Fibroblast of lung (primary cell): Measurements from ENCODE around the gene NRG2.

Experiments used
- CTCF ChIP-seq, 2 donors: IDR thresholded peaks in 1 of 2; conservative IDR thresholded peaks in 1 of 2; 1 replicate in 1 of 2; 2 replicates in 1 of 2; pipeline ENCODE4 v1.5.1; 2011 to 2012; ENCODE audit warnings: low read length in 2 of 2, control low read depth in 1 of 2, inconsistent platforms in 1 of 2, low read depth in 1 of 2, mild to moderate bottlenecking in 1 of 2
- EZH2 ChIP-seq: IDR thresholded peaks from 2 replicates; pipeline ENCODE4 v1.5.1; 2012; ENCODE audit warnings: low read length, control low read depth, mild to moderate bottlenecking; ENCODE audit errors: missing control alignments

- TF ChIP-seq CTCF (conservative IDR thresholded peaks at IDR 0.05 in 1 of 2, IDR thresholded peaks at IDR 0.05 in 1 of 2; ENCODE audit: low read depth in 1 of 2, low read length in 2 of 2) (no peak), EZH2 (no peak)
Observed at GRCh38 chr5:139955616-139956273, 87.4 kb downstream of the NRG2 start.
